ENCODE results near the gene CARS2.
"Not testable (repeated sequence)": the region's sequence is repeated elsewhere in the genome, so short reads cannot be mapped to it uniquely, and the experiment has no call there.

- not testable (repeated sequence) for TF ChIP-seq CTCF (conservative IDR thresholded peaks at IDR 0.05; ENCODE audit: low read length); EZH2phosphoT487 (IDR thresholded peaks at IDR 0.05; ENCODE audit: borderline replicate concordance, low read depth, low read length)
Measured at GRCh38 chr13:110701061-110701460, 4.9 kb downstream of the CARS2 start.

Data from OCI-LY7 (cell line).